ENCODE measurements around the gene CPED1.

CPED1 gene

GRCh38 chr7:121101621-121102020, 113.1 kb downstream of the CPED1 start:
- H3K4me3 ChIP-seq (ENCODE audit: low read depth, low read length) = no peak overlapping the region
- no peak for TF ChIP-seq CTCF (IDR thresholded peaks at IDR 0.05; ENCODE audit: low read depth, low read length)

DNA sequence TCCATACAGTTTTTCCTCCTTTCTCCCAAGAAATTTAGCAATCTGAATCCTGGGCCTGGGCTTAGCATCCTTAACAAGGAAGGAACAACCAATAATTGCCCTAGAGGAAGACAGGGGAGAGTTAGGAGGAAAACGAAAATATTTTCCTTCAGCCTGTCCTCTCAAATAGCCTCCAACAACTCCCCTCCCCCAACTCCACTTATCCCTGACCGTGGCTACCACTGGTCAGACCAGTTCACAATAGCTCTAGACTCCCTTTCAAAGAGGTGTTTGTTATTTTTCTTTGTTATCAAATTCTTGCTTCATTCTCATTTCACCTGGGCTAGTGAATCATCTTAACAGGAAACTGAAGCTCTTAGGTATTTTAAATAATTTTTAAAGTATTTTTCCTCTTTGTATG, 114.1 kb downstream of the CPED1 start:
- TF ChIP-seq CTCF (IDR thresholded peaks at IDR 0.05; ENCODE audit: low read depth, low read length) = no peak
- H3K4me3 ChIP-seq (ENCODE audit: low read depth, low read length) = no peak overlapping the region

DNA sequence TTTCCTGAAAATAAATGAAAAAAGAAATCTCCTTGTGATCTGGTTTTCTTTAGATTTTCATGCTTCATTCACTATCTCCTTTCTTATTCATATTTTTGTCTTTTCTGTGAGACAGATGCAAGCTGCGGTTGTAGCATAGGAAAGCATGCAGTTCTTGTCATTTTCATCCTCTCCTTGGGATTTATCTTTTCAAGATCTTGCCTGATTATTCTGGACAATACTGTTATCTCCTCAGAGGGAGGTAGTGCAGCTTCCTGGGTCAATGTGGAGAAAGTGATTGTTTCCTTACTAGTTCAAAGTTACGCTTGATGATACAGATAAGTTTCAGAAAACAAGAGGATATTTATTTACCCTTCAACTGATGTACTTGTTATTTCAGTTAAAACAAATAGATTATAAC, 114.6 kb downstream of the CPED1 start:
- TF ChIP-seq CTCF (IDR thresholded peaks at IDR 0.05; ENCODE audit: low read depth, low read length) = no peak
- no peak overlapping the region for H3K4me3 ChIP-seq (ENCODE audit: low read depth, low read length)

- no peak for TF ChIP-seq CTCF (IDR thresholded peaks at IDR 0.05; ENCODE audit: low read depth, low read length)
- H3K4me3 ChIP-seq (ENCODE audit: low read depth, low read length) = no peak overlapping the region
These were observed 115.1 kb downstream of the CPED1 start for GRCh38 chr7:121103579-121103978.

DNA sequence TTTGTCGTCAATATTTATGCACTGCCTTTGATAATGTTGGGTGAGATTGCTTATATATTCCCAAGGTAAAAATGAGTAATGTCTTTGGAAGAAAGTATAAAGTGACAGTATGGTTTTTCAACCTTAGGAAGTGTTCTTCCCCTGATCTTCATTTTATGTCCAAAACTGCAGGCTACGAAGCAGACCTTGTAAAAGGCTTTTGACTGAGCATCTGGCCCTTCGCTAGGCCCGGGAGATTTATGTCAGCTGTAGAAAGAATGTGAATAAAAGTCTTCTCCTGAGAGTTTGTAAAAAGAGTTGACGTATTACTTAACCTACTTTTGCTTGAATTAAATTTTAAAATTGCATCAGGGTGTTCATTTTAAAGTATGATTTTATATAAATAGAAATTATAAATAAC, 116.8 kb downstream of the CPED1 start:
- H3K4me3 ChIP-seq (ENCODE audit: low read depth, low read length) = no peak overlapping the region
- TF ChIP-seq CTCF (IDR thresholded peaks at IDR 0.05; ENCODE audit: low read depth, low read length) = no peak

DNA sequence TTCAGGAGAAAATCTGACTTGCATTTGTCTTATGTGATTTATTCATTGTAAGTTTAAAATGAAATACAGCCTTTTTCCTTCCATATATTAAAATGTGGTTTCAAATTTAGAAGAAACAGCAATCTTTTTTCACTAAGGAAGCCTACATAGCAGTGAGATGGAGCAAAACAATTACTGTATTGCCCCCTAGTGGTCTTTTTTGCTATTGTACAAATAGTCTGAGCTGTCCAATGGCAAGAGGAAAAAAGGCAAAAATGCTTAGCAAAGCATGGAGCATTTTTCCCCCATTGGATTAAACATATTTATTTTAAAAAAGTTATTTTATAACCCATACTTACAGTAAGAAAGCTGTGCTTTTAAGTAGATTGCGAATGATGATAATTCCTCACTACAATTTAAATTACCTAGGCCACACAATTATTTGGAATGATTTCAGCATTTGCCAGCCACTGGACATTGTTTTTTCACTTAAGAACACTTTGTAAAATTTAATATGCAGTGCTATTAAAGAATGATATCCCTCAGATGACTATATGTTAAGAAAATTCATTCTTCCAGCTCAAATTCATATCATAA, 119.5 kb downstream of the CPED1 start:
- H3K4me3 ChIP-seq (ENCODE audit: low read depth, low read length) = no peak overlapping the region
- TF ChIP-seq CTCF (IDR thresholded peaks at IDR 0.05; ENCODE audit: low read depth, low read length) = peak; percentile 35; the same call in 1 of the 2 replicates

DNA sequence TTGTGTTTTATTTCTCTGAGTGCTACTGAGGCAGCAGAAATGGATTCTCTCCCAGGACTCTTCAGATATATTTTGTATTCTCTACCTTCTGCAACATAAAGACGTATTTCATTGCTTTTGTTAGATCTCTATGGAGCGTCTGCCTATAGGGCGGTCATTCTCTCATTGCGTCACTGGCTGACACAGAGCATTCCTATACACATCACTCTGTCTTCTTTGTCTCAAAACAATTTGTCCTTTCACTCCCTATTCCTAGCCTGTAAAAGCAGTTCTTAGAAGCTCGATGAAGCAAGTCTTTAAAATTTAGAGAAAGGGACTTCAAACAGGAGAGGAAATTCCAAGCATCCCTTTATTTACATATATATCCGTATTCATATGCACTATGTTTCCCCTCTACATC, 120.6 kb downstream of the CPED1 start:
- no peak for TF ChIP-seq CTCF (IDR thresholded peaks at IDR 0.05; ENCODE audit: low read depth, low read length)

More for the DNA sequence above, 120.6 kb downstream of the CPED1 start:
- H3K4me3 ChIP-seq (ENCODE audit: low read depth, low read length) = no peak overlapping the region

All from WI38 (cell line).